HL-60 (cell line): ENCODE data around the gene DNAH8.

Experiments used
- POLR2AphosphoS5 ChIP-seq: IDR thresholded peaks from 2 replicates; pipeline ENCODE4 v1.6.1; 2012; ENCODE audit warnings: low read depth
- SPI1 ChIP-seq: IDR thresholded peaks from 2 replicates; pipeline ENCODE4 v1.6.1; 2012; ENCODE audit warnings: low read depth, mild to moderate bottlenecking, borderline replicate concordance
- TF ChIP-seq, protein P1 (sequence below): IDR thresholded peaks from one replicate; pipeline ENCODE4 v1.5.1; 2011; ENCODE audit warnings: low read length, control low read depth, inconsistent platforms; ENCODE audit not compliant: insufficient read depth
- TF ChIP-seq, protein P2 (sequence below): IDR thresholded peaks from 2 replicates; pipeline ENCODE4 v1.6.1; 2012; ENCODE audit warnings: low read depth; ENCODE audit not compliant: insufficient replicate concordance

DNA sequence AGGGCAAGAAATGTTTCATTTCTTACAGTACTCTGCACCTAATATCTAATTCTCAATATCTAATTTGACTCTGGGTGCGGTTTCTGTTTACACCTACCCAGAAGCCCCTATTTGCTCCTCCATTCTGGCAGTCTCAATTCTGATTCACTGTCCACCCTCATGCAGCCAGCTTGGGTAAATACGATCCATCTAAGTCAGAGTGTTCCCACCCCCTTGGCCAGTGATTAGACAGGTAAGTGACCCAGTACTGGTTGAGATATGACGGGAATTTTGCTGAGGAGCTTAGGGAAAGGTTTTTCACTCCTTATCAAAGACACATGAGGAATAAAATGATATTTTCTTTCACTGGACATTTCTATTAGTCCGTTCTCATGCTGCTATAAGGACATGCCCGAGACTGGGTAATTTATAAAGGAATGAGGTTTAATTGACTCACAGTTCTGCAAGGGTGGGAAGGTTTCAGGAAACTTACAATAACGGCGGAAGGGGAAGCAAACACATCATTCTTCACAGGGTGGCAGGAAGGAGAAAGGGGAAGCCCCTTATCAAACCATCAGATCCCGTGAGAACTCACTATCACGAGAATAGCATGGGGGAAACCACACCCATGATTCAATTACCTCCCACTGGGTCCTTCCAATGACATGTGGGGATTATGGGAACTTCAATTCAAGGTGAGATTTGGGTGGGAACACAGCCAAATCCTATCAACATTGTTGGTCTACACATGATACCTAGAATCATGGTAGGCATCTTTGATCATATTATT lies 41.5 kb upstream of the DNAH8 start:
- TF ChIP-seq, protein P1, sequence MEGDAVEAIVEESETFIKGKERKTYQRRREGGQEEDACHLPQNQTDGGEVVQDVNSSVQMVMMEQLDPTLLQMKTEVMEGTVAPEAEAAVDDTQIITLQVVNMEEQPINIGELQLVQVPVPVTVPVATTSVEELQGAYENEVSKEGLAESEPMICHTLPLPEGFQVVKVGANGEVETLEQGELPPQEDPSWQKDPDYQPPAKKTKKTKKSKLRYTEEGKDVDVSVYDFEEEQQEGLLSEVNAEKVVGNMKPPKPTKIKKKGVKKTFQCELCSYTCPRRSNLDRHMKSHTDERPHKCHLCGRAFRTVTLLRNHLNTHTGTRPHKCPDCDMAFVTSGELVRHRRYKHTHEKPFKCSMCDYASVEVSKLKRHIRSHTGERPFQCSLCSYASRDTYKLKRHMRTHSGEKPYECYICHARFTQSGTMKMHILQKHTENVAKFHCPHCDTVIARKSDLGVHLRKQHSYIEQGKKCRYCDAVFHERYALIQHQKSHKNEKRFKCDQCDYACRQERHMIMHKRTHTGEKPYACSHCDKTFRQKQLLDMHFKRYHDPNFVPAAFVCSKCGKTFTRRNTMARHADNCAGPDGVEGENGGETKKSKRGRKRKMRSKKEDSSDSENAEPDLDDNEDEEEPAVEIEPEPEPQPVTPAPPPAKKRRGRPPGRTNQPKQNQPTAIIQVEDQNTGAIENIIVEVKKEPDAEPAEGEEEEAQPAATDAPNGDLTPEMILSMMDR: no peak
- peak; percentile 65; the same call in 1 of the 2 replicates for TF ChIP-seq SPI1
- TF ChIP-seq POLR2AphosphoS5: no peak
- TF ChIP-seq, protein P2, sequence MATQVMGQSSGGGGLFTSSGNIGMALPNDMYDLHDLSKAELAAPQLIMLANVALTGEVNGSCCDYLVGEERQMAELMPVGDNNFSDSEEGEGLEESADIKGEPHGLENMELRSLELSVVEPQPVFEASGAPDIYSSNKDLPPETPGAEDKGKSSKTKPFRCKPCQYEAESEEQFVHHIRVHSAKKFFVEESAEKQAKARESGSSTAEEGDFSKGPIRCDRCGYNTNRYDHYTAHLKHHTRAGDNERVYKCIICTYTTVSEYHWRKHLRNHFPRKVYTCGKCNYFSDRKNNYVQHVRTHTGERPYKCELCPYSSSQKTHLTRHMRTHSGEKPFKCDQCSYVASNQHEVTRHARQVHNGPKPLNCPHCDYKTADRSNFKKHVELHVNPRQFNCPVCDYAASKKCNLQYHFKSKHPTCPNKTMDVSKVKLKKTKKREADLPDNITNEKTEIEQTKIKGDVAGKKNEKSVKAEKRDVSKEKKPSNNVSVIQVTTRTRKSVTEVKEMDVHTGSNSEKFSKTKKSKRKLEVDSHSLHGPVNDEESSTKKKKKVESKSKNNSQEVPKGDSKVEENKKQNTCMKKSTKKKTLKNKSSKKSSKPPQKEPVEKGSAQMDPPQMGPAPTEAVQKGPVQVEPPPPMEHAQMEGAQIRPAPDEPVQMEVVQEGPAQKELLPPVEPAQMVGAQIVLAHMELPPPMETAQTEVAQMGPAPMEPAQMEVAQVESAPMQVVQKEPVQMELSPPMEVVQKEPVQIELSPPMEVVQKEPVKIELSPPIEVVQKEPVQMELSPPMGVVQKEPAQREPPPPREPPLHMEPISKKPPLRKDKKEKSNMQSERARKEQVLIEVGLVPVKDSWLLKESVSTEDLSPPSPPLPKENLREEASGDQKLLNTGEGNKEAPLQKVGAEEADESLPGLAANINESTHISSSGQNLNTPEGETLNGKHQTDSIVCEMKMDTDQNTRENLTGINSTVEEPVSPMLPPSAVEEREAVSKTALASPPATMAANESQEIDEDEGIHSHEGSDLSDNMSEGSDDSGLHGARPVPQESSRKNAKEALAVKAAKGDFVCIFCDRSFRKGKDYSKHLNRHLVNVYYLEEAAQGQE: no peak
